ENCODE measurements around the gene ZFYVE16.
A peak's percentile ranks its signal among the peaks of the same experiment; 100 is the strongest.
"Not testable (repeated sequence)": the region's sequence is repeated elsewhere in the genome, so short reads cannot be mapped to it uniquely, and the experiment has no call there.

Gene ZFYVE16

GRCh38 chr5:80409367-80409966 lies 1.6 kb downstream of the ZFYVE16 start:
- no peak for DNase-seq (ENCODE audit: low read depth)

- no peak for DNase-seq (ENCODE audit: low read depth)
Observed at GRCh38 chr5:80411589-80412219, 3.8 kb downstream of the ZFYVE16 start.

- no peak for DNase-seq (ENCODE audit: low read depth)
Observed at GRCh38 chr5:80414113-80414512, 6.2 kb downstream of the ZFYVE16 start.

GRCh38 chr5:80417973-80418372 lies 10.1 kb downstream of the ZFYVE16 start:
- DNase-seq (ENCODE audit: low read depth) = no peak

- not testable (repeated sequence) for DNase-seq (ENCODE audit: low read depth)
Observed at GRCh38 chr5:80424365-80424764, 16.5 kb downstream of the ZFYVE16 start.

- no peak for DNase-seq (ENCODE audit: low read depth)
Observed at GRCh38 chr5:80435476-80435875, 27.6 kb downstream of the ZFYVE16 start.

- DNase-seq (ENCODE audit: low read depth) = no peak
Observed at GRCh38 chr5:80437326-80437725, 29.5 kb downstream of the ZFYVE16 start.

GRCh38 chr5:80438739-80439138 lies 30.9 kb downstream of the ZFYVE16 start:
- no peak for DNase-seq (ENCODE audit: low read depth)

GRCh38 chr5:80439213-80439612 lies 31.3 kb downstream of the ZFYVE16 start:
- no peak for DNase-seq (ENCODE audit: low read depth)

- DNase-seq (ENCODE audit: low read depth) = no peak
Observed at GRCh38 chr5:80442742-80443141, 34.9 kb downstream of the ZFYVE16 start.

GRCh38 chr5:80453366-80453765 lies 45.5 kb downstream of the ZFYVE16 start:
- DNase-seq (ENCODE audit: low read depth) = no peak

- no peak for DNase-seq (ENCODE audit: low read depth)
Observed at GRCh38 chr5:80463269-80463668, 55.4 kb downstream of the ZFYVE16 start.

GRCh38 chr5:80466669-80467485 lies 59.0 kb downstream of the ZFYVE16 start:
- DNase-seq (ENCODE audit: low read depth) = no peak

- DNase-seq (ENCODE audit: low read depth) = no peak
Observed at GRCh38 chr5:80468131-80468530, 60.3 kb downstream of the ZFYVE16 start.

- not testable (repeated sequence) for DNase-seq (ENCODE audit: low read depth)
Observed at GRCh38 chr5:80470631-80471030, 62.8 kb downstream of the ZFYVE16 start.

GRCh38 chr5:80474929-80475328 lies 67.1 kb downstream of the ZFYVE16 start:
- no peak for DNase-seq (ENCODE audit: low read depth)

- no peak for DNase-seq (ENCODE audit: low read depth)
Observed at GRCh38 chr5:80479713-80480112, 71.8 kb downstream of the ZFYVE16 start.

- DNase-seq (ENCODE audit: low read depth) = no peak
Observed at GRCh38 chr5:80480354-80480753, 72.5 kb downstream of the ZFYVE16 start.

GRCh38 chr5:80481019-80481893 lies 73.4 kb downstream of the ZFYVE16 start:
- peak; percentile 3 for DNase-seq (ENCODE audit: low read depth)

GRCh38 chr5:80482578-80482977 lies 74.7 kb downstream of the ZFYVE16 start:
- no peak for DNase-seq (ENCODE audit: low read depth)

GRCh38 chr5:80483636-80484232 lies 75.9 kb downstream of the ZFYVE16 start:
- no peak for DNase-seq (ENCODE audit: low read depth)

GRCh38 chr5:80487444-80487828 lies 79.6 kb downstream of the ZFYVE16 start:
- no peak for DNase-seq (ENCODE audit: low read depth)
